Measurements from ENCODE around the gene DIRAS2. TPM values are rescaled to one million over a fixed set of nuclear protein-coding genes. Genes with fewer than 3 reads are reported as not detected.

The DIRAS2 gene
- total and polyA plus RNA-seq, 2 experiments from 2014 or later, result 0.16 to 1.2 TPM

GRCh38 chr9:90600029-90600428, 42.6 kb downstream of the DIRAS2 start:
- no peaks in the 10 kb centered on the region for H3K36me3 ChIP-seq
- no peak for TF ChIP-seq CTCF (IDR thresholded peaks at IDR 0.05; ENCODE audit: low read depth, low read length)
- no peak overlapping the region for H3K4me3 ChIP-seq
- H3K9me3 ChIP-seq (ENCODE audit: low read depth), result no peaks in the 10 kb centered on the region
- H3K27ac ChIP-seq, result no peak overlapping the region
- H3K27me3 ChIP-seq, result no peaks in the 10 kb centered on the region
- no peaks in the 10 kb centered on the region for H3K4me1 ChIP-seq (ENCODE audit: low read depth)
- DNase-seq (ENCODE audit: low read depth in 1 of 2, low spot score in 1 of 2), result no peak

- DNase-seq (ENCODE audit: low read depth in 1 of 2, low spot score in 1 of 2), result no peak
- no peaks in the 10 kb centered on the region for H3K4me1 ChIP-seq (ENCODE audit: low read depth)
- H3K4me3 ChIP-seq, result no peak overlapping the region
Measured at GRCh38 chr9:90598191-90598590, 44.4 kb downstream of the DIRAS2 start.

GRCh38 chr9:90593646-90594045, 49.0 kb downstream of the DIRAS2 start:
- Histone ChIP-seq H3K27ac (no peak overlapping the region), H3K36me3 (no peaks in the 10 kb centered on the region), H3K4me1 (ENCODE audit: low read depth) (no peaks in the 10 kb centered on the region), H3K9me3 (ENCODE audit: low read depth) (no peaks in the 10 kb centered on the region), H3K27me3 (no peaks in the 10 kb centered on the region), H3K4me3 (no peak overlapping the region)
- no peak for TF ChIP-seq CTCF (IDR thresholded peaks at IDR 0.05; ENCODE audit: low read depth, low read length)
- DNase-seq (ENCODE audit: low read depth in 1 of 2, low spot score in 1 of 2), result no peak

More at GRCh38 chr9:90598191-90598590, 44.4 kb downstream of the DIRAS2 start:
- no peak for TF ChIP-seq CTCF (IDR thresholded peaks at IDR 0.05; ENCODE audit: low read depth, low read length)
- no peaks in the 10 kb centered on the region for H3K36me3 ChIP-seq
- no peaks in the 10 kb centered on the region for H3K9me3 ChIP-seq (ENCODE audit: low read depth)
- H3K27me3 ChIP-seq, result no peaks in the 10 kb centered on the region
- no peak overlapping the region for H3K27ac ChIP-seq

GRCh38 chr9:90580576-90580975, 62.0 kb downstream of the DIRAS2 start:
- Histone ChIP-seq H3K36me3 (no peaks in the 10 kb centered on the region), H3K27ac (no peak overlapping the region), H3K4me3 (no peak overlapping the region), H3K27me3 (no peaks in the 10 kb centered on the region), H3K4me1 (ENCODE audit: low read depth) (no peaks in the 10 kb centered on the region), H3K9me3 (ENCODE audit: low read depth) (no peaks in the 10 kb centered on the region)
- no peak for TF ChIP-seq CTCF (IDR thresholded peaks at IDR 0.05; ENCODE audit: low read depth, low read length)
- no peak for DNase-seq (ENCODE audit: low read depth in 1 of 2, low spot score in 1 of 2)

GRCh38 chr9:90579181-90579580, 63.4 kb downstream of the DIRAS2 start:
- no peaks in the 10 kb centered on the region for H3K36me3 ChIP-seq
- no peak for TF ChIP-seq CTCF (IDR thresholded peaks at IDR 0.05; ENCODE audit: low read depth, low read length)
- DNase-seq (ENCODE audit: low read depth in 1 of 2, low spot score in 1 of 2), result no peak

More at GRCh38 chr9:90579181-90579580, 63.4 kb downstream of the DIRAS2 start:
- Histone ChIP-seq H3K9me3 (ENCODE audit: low read depth) (no peaks in the 10 kb centered on the region), H3K4me3 (no peak overlapping the region), H3K4me1 (ENCODE audit: low read depth) (no peaks in the 10 kb centered on the region), H3K27ac (no peak overlapping the region), H3K27me3 (no peaks in the 10 kb centered on the region)
